ENCODE results near the gene BNC2. TPM values are rescaled to one million over a fixed set of nuclear protein-coding genes. Genes with fewer than 3 reads are reported as not detected.

Gene BNC2
- total RNA-seq, 2 experiments from 2014 or later: not detected

GRCh38 chr9:16712787-16713186 lies 157.7 kb downstream of the BNC2 start:
- Mint-ChIP-seq H3K4me3 (no peak overlapping the region), H3K4me1 (ENCODE audit: low read depth) (no peaks in the 10 kb centered on the region), H3K27me3 (ENCODE audit: low read depth) (no peaks in the 10 kb centered on the region), H3K9me3 (peaks cover 2% of the 10 kb centered on the region), H3K27ac (no peak overlapping the region), H3K36me3 (ENCODE audit: low read depth) (no peaks in the 10 kb centered on the region)
- intact Hi-C loops (cut with micrococcal nuclease): no loop called here
- CTCF ChIA-PET: no interaction called here
- no peak for DNase-seq

DNA sequence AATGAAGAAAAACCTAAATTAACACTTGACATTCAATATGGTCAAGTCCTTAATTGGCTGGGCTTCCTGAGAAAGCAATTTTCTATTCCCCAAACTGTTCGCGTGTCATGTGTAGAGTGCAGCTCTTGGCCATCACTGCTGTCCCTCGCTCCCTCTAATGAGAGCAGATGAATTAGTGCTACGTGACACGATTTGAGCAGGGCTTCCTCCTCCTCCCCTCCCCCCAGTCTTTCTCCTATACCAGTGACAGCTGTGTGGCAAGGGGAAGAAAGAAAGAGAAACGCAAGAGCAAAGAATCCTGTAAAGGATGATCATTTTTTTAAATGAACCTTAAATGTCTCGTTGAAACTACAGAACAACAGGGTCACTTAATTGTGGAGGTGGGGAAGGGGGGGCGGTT lies 159.6 kb downstream of the BNC2 start:
- no peaks in the 10 kb centered on the region for H3K4me1 Mint-ChIP-seq (ENCODE audit: low read depth)
- H3K4me3 Mint-ChIP-seq: no peak overlapping the region
- intact Hi-C loops (cut with micrococcal nuclease): no loop called here
- no peak overlapping the region for H3K27ac Mint-ChIP-seq
- H3K27me3 Mint-ChIP-seq (ENCODE audit: low read depth): no peaks in the 10 kb centered on the region
- no peaks in the 10 kb centered on the region for H3K36me3 Mint-ChIP-seq (ENCODE audit: low read depth)
- no peak for DNase-seq
- CTCF ChIA-PET: no interaction called here
- H3K9me3 Mint-ChIP-seq: peaks cover 2% of the 10 kb centered on the region

GRCh38 chr9:16709924-16710323 lies 160.5 kb downstream of the BNC2 start:
- CTCF ChIA-PET: no interaction called here
- intact Hi-C loops (cut with micrococcal nuclease): no loop called here
- H3K9me3 Mint-ChIP-seq: peaks cover 2% of the 10 kb centered on the region
- no peaks in the 10 kb centered on the region for H3K27me3 Mint-ChIP-seq (ENCODE audit: low read depth)
- H3K4me3 Mint-ChIP-seq: no peak overlapping the region
- H3K27ac Mint-ChIP-seq: no peak overlapping the region
- H3K36me3 Mint-ChIP-seq (ENCODE audit: low read depth): no peaks in the 10 kb centered on the region
- H3K4me1 Mint-ChIP-seq (ENCODE audit: low read depth): no peaks in the 10 kb centered on the region
- DNase-seq: no peak

DNA sequence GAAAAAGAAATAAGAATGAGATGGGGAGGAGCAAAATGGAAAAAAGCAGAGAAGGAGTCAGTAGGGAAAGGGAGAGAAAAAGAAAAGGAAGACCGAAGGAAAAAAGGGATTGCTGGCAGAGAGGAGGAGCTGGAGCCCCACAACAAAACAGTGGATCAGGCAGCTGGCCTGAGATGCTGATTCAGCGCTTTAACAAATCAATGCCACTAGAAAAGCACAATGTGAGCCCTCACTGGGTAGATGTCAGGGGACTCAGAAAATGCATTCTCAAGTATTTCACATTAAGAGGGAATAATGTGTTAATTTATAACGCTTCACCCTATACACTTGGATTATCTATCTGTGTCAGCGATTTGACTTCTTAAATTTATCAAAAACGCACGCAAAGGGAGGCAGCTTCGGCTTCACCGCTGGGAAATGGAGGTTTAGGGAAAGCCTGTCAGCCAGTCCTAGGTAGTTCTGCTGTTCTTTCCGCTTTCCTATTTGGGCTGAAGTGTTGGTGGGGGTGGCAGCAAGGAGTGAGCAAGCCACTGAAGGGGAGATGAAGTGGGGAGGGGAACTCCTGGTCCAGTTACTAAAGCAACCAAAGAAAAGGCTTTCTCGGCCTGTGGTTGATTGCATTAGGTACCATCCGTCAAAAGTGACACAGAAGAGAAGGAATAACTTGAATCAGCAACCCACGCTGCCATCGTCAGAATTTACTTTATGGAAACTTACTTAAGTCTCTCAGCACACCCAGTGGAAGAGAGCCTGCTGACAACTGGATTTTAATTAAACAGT lies 161.6 kb downstream of the BNC2 start:
- Mint-ChIP-seq H3K36me3 (ENCODE audit: low read depth) (no peaks in the 10 kb centered on the region), H3K4me3 (no peak overlapping the region), H3K27ac (no peak overlapping the region), H3K27me3 (ENCODE audit: low read depth) (no peaks in the 10 kb centered on the region), H3K9me3 (peaks cover 2% of the 10 kb centered on the region), H3K4me1 (ENCODE audit: low read depth) (no peaks in the 10 kb centered on the region)
- CTCF ChIA-PET: no interaction called here
- DNase-seq: no peak
- intact Hi-C loops (cut with micrococcal nuclease): no loop called here

DNA sequence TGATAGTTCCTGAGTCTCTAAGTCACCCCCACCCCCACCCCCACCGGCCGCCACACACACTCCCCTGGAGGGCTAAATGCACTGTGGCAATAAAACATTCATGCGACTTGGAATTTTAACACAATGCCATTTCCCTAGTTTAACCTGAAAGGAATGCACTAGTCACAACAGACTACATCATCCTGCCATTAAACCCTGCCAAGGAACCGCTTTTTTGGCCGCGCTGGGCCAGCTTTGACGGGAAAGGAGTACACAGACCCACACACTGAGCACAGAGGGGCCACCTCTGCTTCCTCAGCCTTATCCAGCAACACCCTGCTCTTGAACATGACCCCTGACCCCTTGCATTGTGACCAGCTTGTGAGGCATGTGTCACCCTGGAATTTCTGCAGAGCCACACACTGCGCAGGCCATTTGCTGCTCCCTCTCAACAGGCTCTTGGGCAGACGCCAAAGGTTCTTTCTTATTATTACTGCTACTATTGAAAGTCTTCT lies 165.3 kb downstream of the BNC2 start:
- H3K4me3 Mint-ChIP-seq: no peak overlapping the region
- intact Hi-C loops (cut with micrococcal nuclease): no loop called here
- H3K27ac Mint-ChIP-seq: no peak overlapping the region
- no peaks in the 10 kb centered on the region for H3K36me3 Mint-ChIP-seq (ENCODE audit: low read depth)
- DNase-seq: no peak
- H3K27me3 Mint-ChIP-seq (ENCODE audit: low read depth): no peaks in the 10 kb centered on the region
- H3K9me3 Mint-ChIP-seq: peaks cover 2% of the 10 kb centered on the region
- CTCF ChIA-PET: no interaction called here
- H3K4me1 Mint-ChIP-seq (ENCODE audit: low read depth): no peaks in the 10 kb centered on the region

GRCh38 chr9:16704116-16705110 lies 166.1 kb downstream of the BNC2 start:
- intact Hi-C loops (cut with micrococcal nuclease): no loop called here

DNA sequence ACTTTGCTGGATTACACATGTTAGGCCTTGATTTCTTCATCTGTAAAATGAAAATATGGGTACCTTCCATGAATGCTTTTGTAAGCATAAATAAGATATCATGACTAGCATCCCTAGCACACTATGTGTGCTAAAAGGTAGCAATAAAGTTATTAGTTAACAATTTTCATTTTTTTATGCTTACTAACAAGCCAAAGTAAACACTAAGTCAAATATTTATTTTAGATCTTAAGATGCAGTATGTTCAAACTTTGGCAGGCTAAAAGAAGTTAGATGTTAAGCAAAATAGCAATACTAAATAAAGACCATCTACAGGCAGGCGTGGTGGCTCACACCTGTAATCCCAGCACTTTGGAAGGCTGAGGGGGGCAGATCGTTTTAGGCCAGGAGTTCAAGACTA lies 169.1 kb downstream of the BNC2 start:
- Mint-ChIP-seq H3K9me3 (no peaks in the 10 kb centered on the region), H3K27ac (no peak overlapping the region), H3K36me3 (ENCODE audit: low read depth) (no peaks in the 10 kb centered on the region), H3K4me3 (no peak overlapping the region), H3K27me3 (ENCODE audit: low read depth) (no peaks in the 10 kb centered on the region), H3K4me1 (ENCODE audit: low read depth) (no peaks in the 10 kb centered on the region)
- intact Hi-C loops (cut with micrococcal nuclease): no loop called here
- no peak for DNase-seq
- CTCF ChIA-PET: interaction anchor here (0.6 kb wide), 1 partner anchor 167 kb away, joined by 4 read pairs; no protein-coding TSS in a partner anchor

More at GRCh38 chr9:16704116-16705110, 166.1 kb downstream of the BNC2 start:
- peaks cover 2% of the 10 kb centered on the region for H3K9me3 Mint-ChIP-seq
- no peak overlapping the region for H3K27ac Mint-ChIP-seq
- no peak for DNase-seq
- CTCF ChIA-PET: no interaction called here
- no peaks in the 10 kb centered on the region for H3K27me3 Mint-ChIP-seq (ENCODE audit: low read depth)
- no peaks in the 10 kb centered on the region for H3K36me3 Mint-ChIP-seq (ENCODE audit: low read depth)
- no peak overlapping the region for H3K4me3 Mint-ChIP-seq
- H3K4me1 Mint-ChIP-seq (ENCODE audit: low read depth): no peaks in the 10 kb centered on the region

DNA sequence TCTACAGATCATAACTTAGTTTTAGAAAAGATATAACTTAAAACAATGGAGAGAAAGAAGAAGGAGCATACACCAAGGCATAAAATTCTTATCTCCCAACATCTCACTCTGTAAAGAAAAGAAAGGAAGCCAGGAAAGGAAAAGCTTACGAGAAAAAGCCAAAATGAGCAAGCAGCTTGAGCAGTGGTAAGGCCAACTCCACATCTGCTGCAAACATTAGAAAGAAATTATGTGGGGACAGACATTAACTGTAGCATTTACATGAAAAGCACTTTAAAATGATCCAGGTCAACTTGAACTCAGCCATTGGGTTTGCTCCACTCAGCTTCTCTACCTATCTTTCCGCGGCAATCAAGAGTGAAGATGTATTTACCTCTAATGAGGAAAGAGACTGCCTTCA lies 176.9 kb downstream of the BNC2 start:
- Mint-ChIP-seq H3K27me3 (ENCODE audit: low read depth) (no peaks in the 10 kb centered on the region), H3K9me3 (peaks cover 3% of the 10 kb centered on the region), H3K4me3 (no peak overlapping the region), H3K27ac (no peak overlapping the region), H3K36me3 (ENCODE audit: low read depth) (no peaks in the 10 kb centered on the region), H3K4me1 (ENCODE audit: low read depth) (no peaks in the 10 kb centered on the region)
- no peak for DNase-seq
- CTCF ChIA-PET: no interaction called here
- intact Hi-C loops (cut with micrococcal nuclease): no loop called here

DNA sequence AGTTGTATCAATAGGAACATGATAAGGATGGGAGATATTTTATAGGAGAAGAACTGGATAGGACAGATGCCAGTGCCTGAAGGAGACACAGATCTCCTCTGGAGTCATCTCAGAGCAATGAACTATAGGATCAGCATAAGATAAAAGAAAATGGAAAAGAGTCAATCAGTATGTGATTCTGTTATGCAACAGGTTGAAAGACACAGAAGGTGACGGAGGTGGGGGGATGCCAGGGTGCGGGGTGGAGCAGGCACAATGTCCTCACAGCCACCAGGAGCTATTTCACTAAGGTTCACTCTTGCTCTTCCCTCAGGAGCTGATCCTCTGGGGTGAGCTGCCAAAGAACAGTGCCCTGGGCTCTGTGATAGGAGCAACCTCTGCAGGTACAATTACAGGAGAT lies 179.8 kb downstream of the BNC2 start:
- intact Hi-C loops (cut with micrococcal nuclease): no loop called here
- H3K27ac Mint-ChIP-seq: no peak overlapping the region
- H3K27me3 Mint-ChIP-seq (ENCODE audit: low read depth): no peaks in the 10 kb centered on the region
- no peaks in the 10 kb centered on the region for H3K36me3 Mint-ChIP-seq (ENCODE audit: low read depth)
- H3K4me3 Mint-ChIP-seq: no peak overlapping the region
- no peaks in the 10 kb centered on the region for H3K4me1 Mint-ChIP-seq (ENCODE audit: low read depth)
- H3K9me3 Mint-ChIP-seq: peaks cover 3% of the 10 kb centered on the region
- CTCF ChIA-PET: no interaction called here
- DNase-seq: no peak

DNA sequence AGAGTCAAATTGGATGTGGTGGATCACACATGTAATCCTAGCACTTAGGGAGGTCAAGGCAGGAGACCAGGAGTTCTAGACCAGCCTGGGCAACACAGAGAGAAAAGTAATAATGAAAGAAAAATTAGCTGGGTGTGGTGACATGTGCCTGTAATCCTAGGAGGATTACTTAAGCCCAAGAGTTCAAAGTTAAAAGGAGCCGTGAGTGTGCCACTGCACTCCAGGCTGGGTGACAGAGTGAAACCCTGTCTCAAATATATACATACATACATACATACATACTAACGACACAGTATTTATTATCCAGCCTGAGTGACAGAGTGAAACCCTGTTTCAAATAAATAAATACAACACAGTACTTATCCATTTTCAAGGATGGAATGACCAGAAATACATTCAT lies 180.3 kb downstream of the BNC2 start:
- intact Hi-C loops (cut with micrococcal nuclease): no loop called here
- no peaks in the 10 kb centered on the region for H3K36me3 Mint-ChIP-seq (ENCODE audit: low read depth)
- H3K9me3 Mint-ChIP-seq: peaks cover 3% of the 10 kb centered on the region
- no peak for DNase-seq
- H3K27me3 Mint-ChIP-seq (ENCODE audit: low read depth): no peaks in the 10 kb centered on the region
- no peak overlapping the region for H3K4me3 Mint-ChIP-seq
- no peak overlapping the region for H3K27ac Mint-ChIP-seq
- no peaks in the 10 kb centered on the region for H3K4me1 Mint-ChIP-seq (ENCODE audit: low read depth)
- CTCF ChIA-PET: no interaction called here

GRCh38 chr9:16689351-16689938 lies 181.0 kb downstream of the BNC2 start:
- no peaks in the 10 kb centered on the region for H3K36me3 Mint-ChIP-seq (ENCODE audit: low read depth)
- H3K27ac Mint-ChIP-seq: no peak overlapping the region
- peaks cover 3% of the 10 kb centered on the region for H3K9me3 Mint-ChIP-seq
- no peak for DNase-seq
- H3K4me3 Mint-ChIP-seq: no peak overlapping the region
- no peaks in the 10 kb centered on the region for H3K4me1 Mint-ChIP-seq (ENCODE audit: low read depth)
- no peaks in the 10 kb centered on the region for H3K27me3 Mint-ChIP-seq (ENCODE audit: low read depth)
- CTCF ChIA-PET: no interaction called here
- intact Hi-C loops (cut with micrococcal nuclease): no loop called here

DNA sequence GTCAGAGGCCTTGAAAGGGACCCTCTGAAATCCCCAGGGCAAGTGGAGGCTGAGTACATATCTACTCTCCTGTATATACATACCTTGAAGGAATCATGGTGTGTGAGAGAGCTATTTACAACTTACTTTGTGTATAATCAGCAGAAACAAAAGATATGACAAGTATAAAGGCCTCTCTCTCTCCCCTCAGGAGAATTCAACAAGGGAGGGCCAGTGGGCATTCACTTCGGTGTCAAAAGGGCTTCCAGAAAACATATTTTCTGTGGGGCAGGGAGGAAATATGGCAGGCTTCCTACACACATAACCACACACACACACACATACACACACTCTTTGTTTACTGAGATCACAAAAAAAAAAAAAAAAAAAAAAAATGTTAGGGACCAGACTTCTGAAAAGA lies 181.7 kb downstream of the BNC2 start:
- H3K4me1 Mint-ChIP-seq (ENCODE audit: low read depth): no peaks in the 10 kb centered on the region
- H3K4me3 Mint-ChIP-seq: no peak overlapping the region
- intact Hi-C loops (cut with micrococcal nuclease): no loop called here
- peaks cover 3% of the 10 kb centered on the region for H3K9me3 Mint-ChIP-seq
- no peaks in the 10 kb centered on the region for H3K36me3 Mint-ChIP-seq (ENCODE audit: low read depth)
- H3K27ac Mint-ChIP-seq: no peak overlapping the region
- CTCF ChIA-PET: no interaction called here
- no peak for DNase-seq
- no peaks in the 10 kb centered on the region for H3K27me3 Mint-ChIP-seq (ENCODE audit: low read depth)
